Activated CD4-positive, alpha-beta memory T cell treated with anti-CD3 and anti-CD28 coated beads for 36 hours (primary cell): ENCODE data around the gene TPSAB1. TPM values are rescaled to one million over a fixed set of nuclear protein-coding genes. Genes with fewer than 3 reads are reported as not detected.
"Not testable (repeated sequence)": the region's sequence is repeated elsewhere in the genome, so short reads cannot be mapped to it uniquely, and the experiment has no call there.

Experiments
- CTCF ChIA-PET: fragments of 350-600 bp; sonication (Branson Sonifier 250); formaldehyde crosslinking; loops from one replicate; lab custom pipeline; 2021; ENCODE audit warnings: antibody characterized with exemption, inconsistent platforms; lab: Charles Lee
- POLR2A ChIA-PET: fragments of 350-600 bp; sonication (Branson Sonifier 250); formaldehyde crosslinking; loops from one replicate; lab custom pipeline; 2021; ENCODE audit warnings: antibody characterized with exemption; lab: Charles Lee
- DNase-seq: peaks from one replicate; pipeline ENCODE4 v3.0.0-alpha.2; 2020
- H3K27ac Mint-ChIP-seq: one replicate; pipeline ENCODE4 v1.8.0; 2021; ENCODE audit warnings: mixed read lengths
- H3K27me3 Mint-ChIP-seq: one replicate; pipeline ENCODE4 v1.8.0; 2021; ENCODE audit warnings: mixed read lengths
- H3K36me3 Mint-ChIP-seq: one replicate; pipeline ENCODE4 v1.8.0; 2021; ENCODE audit warnings: mixed read lengths
- H3K4me1 Mint-ChIP-seq: one replicate; pipeline ENCODE4 v1.8.0; 2021; ENCODE audit warnings: low read depth, mixed read lengths
- H3K4me3 Mint-ChIP-seq: one replicate; pipeline ENCODE4 v1.8.0; 2021; ENCODE audit warnings: mild to moderate bottlenecking, mixed read lengths
- H3K9me3 Mint-ChIP-seq: one replicate; pipeline ENCODE4 v1.8.0; 2021; ENCODE audit warnings: mixed read lengths
- intact Hi-C: fragments of 100-400 bp; cut with micrococcal nuclease; formaldehyde crosslinking; loops from one replicate; pipeline ENCODE4 v1.15.1; 2023
- total RNA-seq, 2 experiments: library from RNA; stranded (reverse); gene quantifications; one replicate each; pipeline ENCODE4 v1.2.3, GENCODE V29; 2021

Gene TPSAB1
- total RNA-seq, 2 experiments from 2014 or later, result not detected

- no peaks in the 10 kb centered on the region for H3K4me1 Mint-ChIP-seq
- CTCF ChIA-PET, result interaction anchor here (0.6 kb wide), 1 partner anchor 484 kb away, joined by 3 read pairs; no protein-coding TSS in a partner anchor
Measured at GRCh38 chr16:1221628-1222552, 18.6 kb upstream of the TPSAB1 start.

GRCh38 chr16:1222553-1223354, 17.8 kb upstream of the TPSAB1 start:
- H3K27ac Mint-ChIP-seq, result no peak overlapping the region
- POLR2A ChIA-PET, result no interaction called here
- no peaks in the 10 kb centered on the region for H3K9me3 Mint-ChIP-seq
- no peak for DNase-seq
- intact Hi-C loops, result no loop called here
- no peaks in the 10 kb centered on the region for H3K27me3 Mint-ChIP-seq
- no peaks in the 10 kb centered on the region for H3K36me3 Mint-ChIP-seq
- no peak overlapping the region for H3K4me3 Mint-ChIP-seq
- CTCF ChIA-PET, result no interaction called here
- H3K4me1 Mint-ChIP-seq, result no peaks in the 10 kb centered on the region

More at GRCh38 chr16:1221628-1222552, 18.6 kb upstream of the TPSAB1 start:
- no peak overlapping the region for H3K4me3 Mint-ChIP-seq
- POLR2A ChIA-PET, result no interaction called here
- intact Hi-C loops, result no loop called here
- H3K27ac Mint-ChIP-seq, result no peak overlapping the region
- H3K9me3 Mint-ChIP-seq, result no peaks in the 10 kb centered on the region
- H3K27me3 Mint-ChIP-seq, result no peaks in the 10 kb centered on the region
- no peak for DNase-seq
- no peaks in the 10 kb centered on the region for H3K36me3 Mint-ChIP-seq

- ChIA-PET POLR2A (no interaction called here), CTCF (no interaction called here)
- Mint-ChIP-seq H3K27me3 (no peaks in the 10 kb centered on the region), H3K9me3 (no peaks in the 10 kb centered on the region), H3K4me1 (no peaks in the 10 kb centered on the region), H3K36me3 (no peaks in the 10 kb centered on the region), H3K4me3 (no peak overlapping the region), H3K27ac (no peak overlapping the region)
- no peak for DNase-seq
- intact Hi-C loops, result no loop called here
Measured at GRCh38 chr16:1223355-1224214, 16.9 kb upstream of the TPSAB1 start.

GRCh38 chr16:1224558-1224957, 15.9 kb upstream of the TPSAB1 start:
- Mint-ChIP-seq H3K4me3 (no peak overlapping the region), H3K36me3 (no peaks in the 10 kb centered on the region), H3K27me3 (no peaks in the 10 kb centered on the region), H3K4me1 (no peaks in the 10 kb centered on the region), H3K9me3 (no peaks in the 10 kb centered on the region), H3K27ac (no peak overlapping the region)
- ChIA-PET POLR2A (no interaction called here), CTCF (no interaction called here)
- DNase-seq, result no peak
- intact Hi-C loops, result no loop called here

GRCh38 chr16:1225051-1225451, 15.5 kb upstream of the TPSAB1 start, which contains the start of gene TPSG1:
Gene TPSG1, minus strand, starts transcription at chr16:1225268. Its CDS starts 16 bp downstream, at chr16:1225252.
- H3K4me1 Mint-ChIP-seq, result no peaks in the 10 kb centered on the region
- H3K27me3 Mint-ChIP-seq, result no peaks in the 10 kb centered on the region
- no peak within 1 kb of the TSS for H3K27ac Mint-ChIP-seq
- H3K9me3 Mint-ChIP-seq, result no peaks in the 10 kb centered on the region
- ChIA-PET POLR2A (no interaction called here), CTCF (no interaction called here)
- no peak within 1 kb of the TSS for H3K4me3 Mint-ChIP-seq
- intact Hi-C loops, result no loop called here
- H3K36me3 Mint-ChIP-seq, result no peaks in the 10 kb centered on the region
- DNase-seq, result no peak

GRCh38 chr16:1225728-1226311, 14.7 kb upstream of the TPSAB1 start:
- H3K36me3 Mint-ChIP-seq, H3K9me3 Mint-ChIP-seq, intact Hi-C loops, H3K27me3 Mint-ChIP-seq, H3K27ac Mint-ChIP-seq, H3K4me1 Mint-ChIP-seq, POLR2A ChIA-PET, H3K4me3 Mint-ChIP-seq, CTCF ChIA-PET, DNase-seq: not testable (repeated sequence)

- intact Hi-C loops, DNase-seq, CTCF ChIA-PET, H3K9me3 Mint-ChIP-seq, POLR2A ChIA-PET, H3K4me1 Mint-ChIP-seq, H3K27ac Mint-ChIP-seq, H3K36me3 Mint-ChIP-seq, H3K4me3 Mint-ChIP-seq, H3K27me3 Mint-ChIP-seq: not testable (repeated sequence)
Measured at GRCh38 chr16:1226692-1227091, 13.8 kb upstream of the TPSAB1 start.

GRCh38 chr16:1228227-1228626, 12.3 kb upstream of the TPSAB1 start:
- H3K27me3 Mint-ChIP-seq, POLR2A ChIA-PET, DNase-seq, H3K4me1 Mint-ChIP-seq, H3K36me3 Mint-ChIP-seq, H3K27ac Mint-ChIP-seq, CTCF ChIA-PET, H3K9me3 Mint-ChIP-seq, H3K4me3 Mint-ChIP-seq, intact Hi-C loops: not testable (repeated sequence)

GRCh38 chr16:1229476-1229875, 11.0 kb upstream of the TPSAB1 start:
- H3K9me3 Mint-ChIP-seq, intact Hi-C loops, H3K27me3 Mint-ChIP-seq, H3K4me1 Mint-ChIP-seq, H3K27ac Mint-ChIP-seq, CTCF ChIA-PET, H3K36me3 Mint-ChIP-seq, DNase-seq, POLR2A ChIA-PET, H3K4me3 Mint-ChIP-seq: not testable (repeated sequence)

- CTCF ChIA-PET, intact Hi-C loops, H3K9me3 Mint-ChIP-seq, H3K27ac Mint-ChIP-seq, POLR2A ChIA-PET, H3K27me3 Mint-ChIP-seq, H3K4me3 Mint-ChIP-seq, DNase-seq, H3K4me1 Mint-ChIP-seq, H3K36me3 Mint-ChIP-seq: not testable (repeated sequence)
Measured at GRCh38 chr16:1230084-1230470, 10.4 kb upstream of the TPSAB1 start, which contains the start of gene TPSB2. Gene TPSB2, minus strand, starts transcription at chr16:1230184. Its CDS starts 233 bp downstream, at chr16:1229951.

GRCh38 chr16:1230471-1231212, 9.9 kb upstream of the TPSAB1 start:
- CTCF ChIA-PET, H3K9me3 Mint-ChIP-seq, H3K4me3 Mint-ChIP-seq, H3K27me3 Mint-ChIP-seq, H3K36me3 Mint-ChIP-seq, DNase-seq, POLR2A ChIA-PET, intact Hi-C loops, H3K27ac Mint-ChIP-seq, H3K4me1 Mint-ChIP-seq: not testable (repeated sequence)
